GM12892 (cell line): ENCODE results near the gene EPHA4.

Experiments used
- POLR2A ChIP-seq: IDR thresholded peaks from 2 replicates; pipeline ENCODE4 v1.6.1; 2011; ENCODE audit warnings: low read depth, low read length, control low read depth
- POLR2AphosphoS5 ChIP-seq: IDR thresholded peaks from 2 replicates; pipeline ENCODE4 v1.6.1; 2011; ENCODE audit warnings: low read depth, low read length, control low read depth
- TAF1 ChIP-seq: IDR thresholded peaks from 2 replicates; pipeline ENCODE4 v1.6.1; 2011; ENCODE audit warnings: low read depth, mild to moderate bottlenecking, control low read depth, low read length, borderline replicate concordance

DNA sequence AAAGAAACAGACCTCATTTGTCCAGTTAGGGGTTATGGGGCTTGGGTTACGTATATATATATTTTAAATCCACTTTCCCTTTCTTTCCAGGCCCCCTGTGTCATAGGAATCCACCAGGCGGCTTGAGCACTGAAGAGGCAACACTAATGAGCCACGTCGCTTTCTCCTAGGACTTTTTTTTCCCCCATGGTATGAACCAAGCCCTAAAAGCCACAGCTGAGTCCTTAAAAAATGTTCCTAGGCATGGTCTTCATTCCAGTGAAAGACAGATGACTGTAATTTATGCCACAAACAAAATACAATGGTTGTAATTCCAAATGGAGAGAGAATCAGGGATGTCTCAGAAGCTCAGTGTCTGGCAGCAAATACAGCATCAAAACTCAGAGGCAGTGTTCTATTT, 146.8 kb downstream of the EPHA4 start:
- TF ChIP-seq TAF1 (no peak), POLR2AphosphoS5 (no peak), POLR2A (no peak)
